NCI-H1417 treated with DMSO at 0.1 percent for 48 hours (cell line): ENCODE results near the gene CATSPERE.
"Not testable (repeated sequence)": the region's sequence is repeated elsewhere in the genome, so short reads cannot be mapped to it uniquely, and the experiment has no call there.

ENCODE experiments used
- DNase-seq: peaks from one replicate; lab custom pipeline; 2025; lab: John Stamatoyannopoulos, UW

Gene CATSPERE

GRCh38 chr1:244664353-244664752 is 203.3 kb downstream of the CATSPERE start:
- no peak for DNase-seq

GRCh38 chr1:244665771-244666217 is 204.7 kb downstream of the CATSPERE start:
- no peak for DNase-seq

- DNase-seq = not testable (repeated sequence)
These were observed 205.8 kb downstream of the CATSPERE start for GRCh38 chr1:244666672-244667418.

GRCh38 chr1:244667797-244668196 is 206.7 kb downstream of the CATSPERE start:
- DNase-seq = no peak

GRCh38 chr1:244672946-244673682 is 212.0 kb downstream of the CATSPERE start:
- no peak for DNase-seq

- no peak for DNase-seq
These were observed 213.4 kb downstream of the CATSPERE start for GRCh38 chr1:244674446-244674845.

DNA sequence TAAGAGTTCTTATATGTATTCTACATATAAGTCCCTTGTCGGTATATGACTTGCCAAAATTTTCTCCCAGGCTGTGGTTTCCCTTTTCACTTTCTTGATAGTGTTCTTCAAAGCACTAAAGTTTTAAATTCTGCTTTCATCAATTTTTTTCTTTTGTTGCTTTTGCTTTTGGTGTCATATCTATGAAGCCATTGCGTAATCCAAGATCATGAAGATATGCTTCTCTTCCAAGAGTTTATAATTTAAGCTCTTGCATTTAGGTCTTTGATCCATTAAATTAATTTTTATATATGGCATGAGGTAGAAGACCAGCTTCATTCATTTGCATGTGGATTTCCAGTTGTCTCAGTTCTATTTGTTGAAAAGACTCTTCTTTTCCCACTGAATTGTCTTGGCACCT is 214.1 kb downstream of the CATSPERE start:
- DNase-seq = no peak

- DNase-seq = no peak
These were observed 217.6 kb downstream of the CATSPERE start for GRCh38 chr1:244678697-244679096.

DNA sequence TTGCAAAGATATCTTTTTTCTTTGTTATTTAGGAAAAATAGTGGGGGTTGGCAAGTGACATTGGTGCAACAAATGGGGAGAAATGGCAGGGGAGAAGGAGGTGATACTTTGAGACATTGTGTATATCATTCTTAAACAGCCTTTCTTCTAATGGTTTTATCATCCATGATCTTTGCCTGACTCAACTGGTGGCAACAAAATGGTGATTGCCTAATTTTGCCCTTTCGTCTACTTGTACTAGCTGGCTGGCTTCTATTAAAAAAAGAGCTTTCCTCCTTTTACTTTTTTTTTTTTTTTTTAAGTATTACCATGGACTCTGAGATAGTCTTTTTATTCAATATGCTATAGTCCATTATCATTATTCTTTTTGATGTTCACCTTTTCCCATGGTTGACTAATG is 219.6 kb downstream of the CATSPERE start:
- DNase-seq = no peak

GRCh38 chr1:244682087-244682486 is 221.0 kb downstream of the CATSPERE start:
- not testable (repeated sequence) for DNase-seq
